ENCODE data around the gene ZNF576.

GRCh38 chr19:43633520-43633919 is 37.1 kb downstream of the ZNF576 start:
- TF ChIP-seq POLR2AphosphoS5 (IDR thresholded peaks at IDR 0.05; ENCODE audit: insufficient read depth in 1 of 2, low read depth in 1 of 2) = no peak
- no peak for TF ChIP-seq POLR2A (IDR thresholded peaks at IDR 0.05)
